Measurements from ENCODE around the gene MAP7. TPM values are rescaled to one million over a fixed set of nuclear protein-coding genes. Genes with fewer than 3 reads are reported as not detected.
A peak's percentile ranks its signal among the peaks of the same experiment; 100 is the strongest.

Gene MAP7
- total and polyA plus RNA-seq, 4 donors: 3.2 to 17.5 (median 8.3) TPM

- H3K27me3 ChIP-seq (ENCODE audit: control insufficient read depth in 4 of 4, insufficient read depth in 4 of 4, low read length in 3 of 4): no peaks in the 10 kb centered on the region
- H3K9ac ChIP-seq (ENCODE audit: low read depth in 1 of 2, low read length in 2 of 2): no peak overlapping the region
- peaks cover 0 to 10% (median 4%) of the 10 kb centered on the region in 4 donors for H3K4me1 ChIP-seq (ENCODE audit: control insufficient read depth in 4 of 4, insufficient read depth in 4 of 4, low read length in 3 of 4)
- DNase-seq (ENCODE audit: low spot score): peak; percentile 34
- no peak overlapping the region for H3K4me3 ChIP-seq (ENCODE audit: low read depth in 1 of 3, low read length in 3 of 3)
- H3K9me3 ChIP-seq (ENCODE audit: control insufficient read depth in 4 of 4, low read length in 3 of 4): no peaks in the 10 kb centered on the region
- TF ChIP-seq RAD21 (IDR thresholded peaks at IDR 0.05): peak in 1 of 2 donors; percentile 37
- TF ChIP-seq HNF4A (conservative IDR thresholded peaks at IDR 0.05): no peak
- no peak for TF ChIP-seq RXRA (IDR thresholded peaks at IDR 0.05)
- TF ChIP-seq JUND (IDR thresholded peaks at IDR 0.05): no peak
- H3K36me3 ChIP-seq (ENCODE audit: control insufficient read depth in 4 of 4, insufficient read depth in 3 of 4, low read depth in 1 of 4, low read length in 3 of 4): no peaks in the 10 kb centered on the region
- no peak overlapping the region for H3K27ac ChIP-seq (ENCODE audit: low read depth in 1 of 2, low read length in 2 of 2)
- 66% methylated on average over 16 of the region's 16 CpGs for WGBS
These were observed 23.9 kb downstream of the MAP7 start for GRCh38 chr6:136526196-136526930.

GRCh38 chr6:136525586-136526195, 24.5 kb downstream of the MAP7 start:
- Histone ChIP-seq H3K36me3 (ENCODE audit: control insufficient read depth in 4 of 4, insufficient read depth in 3 of 4, low read depth in 1 of 4, low read length in 3 of 4) (no peaks in the 10 kb centered on the region), H3K27me3 (ENCODE audit: control insufficient read depth in 4 of 4, insufficient read depth in 4 of 4, low read length in 3 of 4) (no peaks in the 10 kb centered on the region), H3K9ac (ENCODE audit: low read depth in 1 of 2, low read length in 2 of 2) (no peak overlapping the region), H3K27ac (ENCODE audit: low read depth in 1 of 2, low read length in 2 of 2) (no peak overlapping the region), H3K4me3 (ENCODE audit: low read depth in 1 of 3, low read length in 3 of 3) (no peak overlapping the region), H3K9me3 (ENCODE audit: control insufficient read depth in 4 of 4, low read length in 3 of 4) (no peaks in the 10 kb centered on the region), H3K4me1 (ENCODE audit: control insufficient read depth in 4 of 4, insufficient read depth in 4 of 4, low read length in 3 of 4) (peaks cover 0 to 14% (median 4%) of the 10 kb centered on the region in 4 donors)
- DNase-seq (ENCODE audit: low spot score): no peak
- WGBS: 77% methylated on average over 8 of the region's 8 CpGs
- TF ChIP-seq TAF1 (conservative IDR thresholded peaks at IDR 0.05) (no peak), NR2F2 (IDR thresholded peaks at IDR 0.05) (no peak), FOXA1 (IDR thresholded peaks at IDR 0.05) (no peak), JUND (IDR thresholded peaks at IDR 0.05) (no peak), SP1 (IDR thresholded peaks at IDR 0.05) (no peak), YY1 (IDR thresholded peaks at IDR 0.05) (no peak)
- TF ChIP-seq, protein P1, sequence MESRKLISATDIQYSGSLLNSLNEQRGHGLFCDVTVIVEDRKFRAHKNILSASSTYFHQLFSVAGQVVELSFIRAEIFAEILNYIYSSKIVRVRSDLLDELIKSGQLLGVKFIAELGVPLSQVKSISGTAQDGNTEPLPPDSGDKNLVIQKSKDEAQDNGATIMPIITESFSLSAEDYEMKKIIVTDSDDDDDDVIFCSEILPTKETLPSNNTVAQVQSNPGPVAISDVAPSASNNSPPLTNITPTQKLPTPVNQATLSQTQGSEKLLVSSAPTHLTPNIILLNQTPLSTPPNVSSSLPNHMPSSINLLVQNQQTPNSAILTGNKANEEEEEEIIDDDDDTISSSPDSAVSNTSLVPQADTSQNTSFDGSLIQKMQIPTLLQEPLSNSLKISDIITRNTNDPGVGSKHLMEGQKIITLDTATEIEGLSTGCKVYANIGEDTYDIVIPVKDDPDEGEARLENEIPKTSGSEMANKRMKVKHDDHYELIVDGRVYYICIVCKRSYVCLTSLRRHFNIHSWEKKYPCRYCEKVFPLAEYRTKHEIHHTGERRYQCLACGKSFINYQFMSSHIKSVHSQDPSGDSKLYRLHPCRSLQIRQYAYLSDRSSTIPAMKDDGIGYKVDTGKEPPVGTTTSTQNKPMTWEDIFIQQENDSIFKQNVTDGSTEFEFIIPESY (IDR thresholded peaks at IDR 0.05): no peak

DNA sequence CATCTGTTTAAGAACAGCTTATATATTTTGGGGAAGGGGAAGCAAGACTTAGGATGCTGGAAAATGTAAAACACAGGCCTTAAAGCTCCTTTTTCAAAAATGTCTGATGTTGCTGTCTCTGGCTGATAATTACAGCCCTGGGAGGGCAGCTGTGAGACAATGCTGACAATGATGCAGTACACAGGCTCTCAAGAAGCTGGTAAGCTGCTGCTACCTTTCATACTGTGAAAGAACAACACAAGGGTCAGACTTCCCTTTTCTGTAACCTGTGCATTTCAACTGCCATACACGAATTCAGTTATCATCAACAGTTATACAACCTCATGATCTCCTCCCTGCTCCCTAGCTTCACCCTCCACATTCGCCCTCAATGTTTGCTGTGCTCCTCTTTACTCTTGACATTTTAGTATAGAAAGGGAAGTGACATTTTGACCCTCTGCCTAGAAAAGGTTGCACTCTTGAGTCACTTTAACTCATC, 25.2 kb downstream of the MAP7 start:
- 54% methylated on average over 2 of the region's 2 CpGs for WGBS
- Histone ChIP-seq H3K9me3 (ENCODE audit: control insufficient read depth in 4 of 4, low read length in 3 of 4) (no peaks in the 10 kb centered on the region), H3K27ac (ENCODE audit: low read depth in 1 of 2, low read length in 2 of 2) (peak overlapping the region; percentile 33 to 39), H3K36me3 (ENCODE audit: control insufficient read depth in 4 of 4, insufficient read depth in 3 of 4, low read depth in 1 of 4, low read length in 3 of 4) (no peaks in the 10 kb centered on the region), H3K27me3 (ENCODE audit: control insufficient read depth in 4 of 4, insufficient read depth in 4 of 4, low read length in 3 of 4) (no peaks in the 10 kb centered on the region), H3K4me1 (ENCODE audit: control insufficient read depth in 4 of 4, insufficient read depth in 4 of 4, low read length in 3 of 4) (peaks cover 0 to 18% (median 4%) of the 10 kb centered on the region in 4 donors), H3K4me3 (ENCODE audit: low read depth in 1 of 3, low read length in 3 of 3) (no peak overlapping the region), H3K9ac (ENCODE audit: low read depth in 1 of 2, low read length in 2 of 2) (no peak overlapping the region)
- DNase-seq (ENCODE audit: low spot score): no peak
- TF ChIP-seq HNF4A (conservative IDR thresholded peaks at IDR 0.05) (no peak), CTCF (IDR thresholded peaks at IDR 0.05; ENCODE audit: low read depth, low read length, missing input control) (no peak)
